ENCODE data around the gene EFEMP2.

EFEMP2 gene

GRCh38 chr11:65885231-65885630 is 12.6 kb upstream of the EFEMP2 start:
- no peak for DNase-seq (ENCODE audit: low read depth in 2 of 2)

GRCh38 chr11:65884716-65885092 is 12.1 kb upstream of the EFEMP2 start:
- DNase-seq (ENCODE audit: low read depth in 2 of 2) = peak; percentile 63 to 70

GRCh38 chr11:65883786-65884715 is 11.5 kb upstream of the EFEMP2 start:
- no peak for DNase-seq (ENCODE audit: low read depth in 2 of 2)

- no peak for DNase-seq (ENCODE audit: low read depth in 2 of 2)
These were observed 10.6 kb upstream of the EFEMP2 start for GRCh38 chr11:65883058-65883761.

GRCh38 chr11:65882120-65883057 is 9.8 kb upstream of the EFEMP2 start:
- DNase-seq (ENCODE audit: low read depth in 2 of 2) = no peak

- no peak for DNase-seq (ENCODE audit: low read depth in 2 of 2)
These were observed 8.3 kb upstream of the EFEMP2 start for GRCh38 chr11:65880844-65881421.

- DNase-seq (ENCODE audit: low read depth in 2 of 2) = no peak
These were observed 7.4 kb upstream of the EFEMP2 start for GRCh38 chr11:65880027-65880426.

- no peak for DNase-seq (ENCODE audit: low read depth in 2 of 2)
These were observed 7.0 kb upstream of the EFEMP2 start, which contains the start of gene CTSW for GRCh38 chr11:65879617-65880016. Gene CTSW, plus strand, starts transcription at chr11:65879837. Its CDS starts 18 bp downstream, at chr11:65879855.

GRCh38 chr11:65873318-65874156 is 937 bp upstream of the EFEMP2 start:
- peak; percentile 90 to 92 for DNase-seq (ENCODE audit: low read depth in 2 of 2)

- DNase-seq (ENCODE audit: low read depth in 2 of 2) = no peak
These were observed 620 bp downstream of the EFEMP2 start for GRCh38 chr11:65871811-65872548.

- DNase-seq (ENCODE audit: low read depth in 2 of 2) = no peak
These were observed 1.6 kb downstream of the EFEMP2 start for GRCh38 chr11:65870706-65871681.

GRCh38 chr11:65870307-65870658 is 2.3 kb downstream of the EFEMP2 start:
- no peak for DNase-seq (ENCODE audit: low read depth in 2 of 2)

GRCh38 chr11:65869643-65870306 is 2.8 kb downstream of the EFEMP2 start:
- DNase-seq (ENCODE audit: low read depth in 2 of 2) = no peak

GRCh38 chr11:65868907-65869306 is 3.7 kb downstream of the EFEMP2 start:
- no peak for DNase-seq (ENCODE audit: low read depth in 2 of 2)

GRCh38 chr11:65868076-65868667 is 4.4 kb downstream of the EFEMP2 start:
- no peak for DNase-seq (ENCODE audit: low read depth in 2 of 2)

GRCh38 chr11:65867284-65868071 is 5.1 kb downstream of the EFEMP2 start:
- no peak for DNase-seq (ENCODE audit: low read depth in 2 of 2)
